Ascending aorta (tissue), 2 donors: Measurements from ENCODE around the gene COA8. TPM values are rescaled to one million over a fixed set of nuclear protein-coding genes. Genes with fewer than 3 reads are reported as not detected.
A peak's percentile ranks its signal among the peaks of the same experiment; 100 is the strongest.

Experiments used
- DNase-seq, 2 donors: peaks; one replicate each; pipeline ENCODE4 v3.0.0-alpha.2; 2019; ENCODE audit warnings: low spot score in 2 of 2
- H3K27ac ChIP-seq, 2 donors: fragments of 200-600 bp; sonication (generic); one replicate each; pipeline ENCODE4 v1.5.1; 2016 to 2017; ENCODE audit warnings: mild to moderate bottlenecking in 1 of 2
- H3K27me3 ChIP-seq: fragments of 200-600 bp; sonication (generic); one replicate; pipeline ENCODE4 v1.5.1; 2017
- H3K36me3 ChIP-seq, 2 donors: fragments of 200-600 bp; sonication (generic); one replicate each; pipeline ENCODE4 v1.5.1; 2016
- H3K4me1 ChIP-seq, 2 donors: fragments of 200-600 bp; sonication (generic); one replicate each; pipeline ENCODE4 v1.5.1; 2016 to 2017; ENCODE audit warnings: mild to moderate bottlenecking in 1 of 2
- H3K4me3 ChIP-seq, 2 donors: fragments of 200-600 bp; sonication (generic); one replicate each; pipeline ENCODE4 v1.5.1; 2016 to 2017; ENCODE audit warnings: mild to moderate bottlenecking in 1 of 2
- H3K9me3 ChIP-seq, 2 donors: fragments of 200-600 bp; sonication (generic); one replicate each; pipeline ENCODE4 v1.5.1; 2016
- intact Hi-C: fragments of 100-400 bp; cut with DNase I; formaldehyde crosslinking; loops from one replicate; pipeline ENCODE4 v1.15.1; 2023
- total RNA-seq: library from RNA; depleted of rRNA; stranded (reverse); fragments of >200 nt; gene quantifications from one replicate; pipeline ENCODE4 v1.1.0, GENCODE V29; 2016
- TF ChIP-seq, protein P1 (sequence below), 3 experiments: fragments of 200-600 bp in 2 of 3; fragments of 450-650 bp in 1 of 3; sonication (generic) in 2 of 3; IDR thresholded peaks; one replicate each; pipeline ENCODE4 v1.5.1; 2016 to 2019; ENCODE audit warnings: antibody characterized with exemption in 3 of 3, mild to moderate bottlenecking in 1 of 3, moderate library complexity in 1 of 3

The COA8 gene
- total RNA-seq, 1 donor from 2014 or later: 37.7 TPM

DNA sequence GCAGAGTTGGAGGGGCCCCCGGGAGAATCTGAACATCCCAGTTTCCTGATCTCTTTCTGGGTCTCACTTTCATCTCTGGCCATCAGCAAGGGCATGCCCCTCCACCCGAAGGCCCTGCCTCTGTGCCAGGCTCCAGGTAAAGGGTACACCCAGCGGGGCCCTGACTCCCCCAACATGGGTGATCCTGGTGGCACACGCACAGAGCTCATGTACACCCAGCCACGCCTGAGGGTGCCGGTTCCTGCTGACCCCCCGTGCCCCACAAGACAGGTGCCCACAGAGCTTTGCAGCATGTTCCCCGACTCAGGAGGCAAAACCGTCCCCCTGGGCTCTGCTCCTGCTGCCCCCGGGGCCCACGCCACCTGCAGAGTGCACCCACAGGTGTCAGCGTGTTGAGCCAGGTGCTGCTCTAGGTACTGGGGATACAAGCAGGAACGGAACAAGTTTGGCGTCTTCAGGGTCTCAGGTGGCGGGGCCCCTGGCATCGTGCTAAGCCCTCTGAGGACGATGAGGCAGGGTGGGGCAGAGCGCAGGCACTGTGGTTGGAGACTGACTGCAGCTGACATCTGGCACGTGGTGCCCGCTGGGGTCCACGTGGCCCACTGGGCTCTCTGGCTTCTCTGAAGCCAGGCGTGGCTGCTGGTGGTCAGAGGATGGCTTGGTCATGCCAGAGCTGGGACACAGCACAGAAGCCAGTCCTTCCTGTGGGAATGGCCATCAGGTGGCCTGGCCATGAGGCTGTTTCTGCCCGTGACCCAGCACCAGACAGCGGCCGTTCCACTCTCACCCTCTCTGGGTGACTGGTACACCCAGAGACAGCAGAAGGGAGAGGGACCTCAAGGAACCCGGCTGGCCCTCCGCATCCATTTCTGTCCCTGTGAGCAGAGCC lies 14.1 kb upstream of the COA8 start:
- Histone ChIP-seq H3K9me3 (no peaks in the 10 kb centered on the region), H3K4me3 (no peak overlapping the region), H3K27ac (peak overlapping the region; percentile 95 to 97), H3K27me3 (no peaks in the 10 kb centered on the region), H3K36me3 (no peaks in the 10 kb centered on the region), H3K4me1 (peaks cover 31 to 55% of the 10 kb centered on the region in 2 donors)
- intact Hi-C loops: no loop called here
- DNase-seq: peak in 1 of 2 donors; percentile 62
- TF ChIP-seq, protein P1, sequence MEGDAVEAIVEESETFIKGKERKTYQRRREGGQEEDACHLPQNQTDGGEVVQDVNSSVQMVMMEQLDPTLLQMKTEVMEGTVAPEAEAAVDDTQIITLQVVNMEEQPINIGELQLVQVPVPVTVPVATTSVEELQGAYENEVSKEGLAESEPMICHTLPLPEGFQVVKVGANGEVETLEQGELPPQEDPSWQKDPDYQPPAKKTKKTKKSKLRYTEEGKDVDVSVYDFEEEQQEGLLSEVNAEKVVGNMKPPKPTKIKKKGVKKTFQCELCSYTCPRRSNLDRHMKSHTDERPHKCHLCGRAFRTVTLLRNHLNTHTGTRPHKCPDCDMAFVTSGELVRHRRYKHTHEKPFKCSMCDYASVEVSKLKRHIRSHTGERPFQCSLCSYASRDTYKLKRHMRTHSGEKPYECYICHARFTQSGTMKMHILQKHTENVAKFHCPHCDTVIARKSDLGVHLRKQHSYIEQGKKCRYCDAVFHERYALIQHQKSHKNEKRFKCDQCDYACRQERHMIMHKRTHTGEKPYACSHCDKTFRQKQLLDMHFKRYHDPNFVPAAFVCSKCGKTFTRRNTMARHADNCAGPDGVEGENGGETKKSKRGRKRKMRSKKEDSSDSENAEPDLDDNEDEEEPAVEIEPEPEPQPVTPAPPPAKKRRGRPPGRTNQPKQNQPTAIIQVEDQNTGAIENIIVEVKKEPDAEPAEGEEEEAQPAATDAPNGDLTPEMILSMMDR (IDR thresholded peaks at IDR 0.05): no peak

DNA sequence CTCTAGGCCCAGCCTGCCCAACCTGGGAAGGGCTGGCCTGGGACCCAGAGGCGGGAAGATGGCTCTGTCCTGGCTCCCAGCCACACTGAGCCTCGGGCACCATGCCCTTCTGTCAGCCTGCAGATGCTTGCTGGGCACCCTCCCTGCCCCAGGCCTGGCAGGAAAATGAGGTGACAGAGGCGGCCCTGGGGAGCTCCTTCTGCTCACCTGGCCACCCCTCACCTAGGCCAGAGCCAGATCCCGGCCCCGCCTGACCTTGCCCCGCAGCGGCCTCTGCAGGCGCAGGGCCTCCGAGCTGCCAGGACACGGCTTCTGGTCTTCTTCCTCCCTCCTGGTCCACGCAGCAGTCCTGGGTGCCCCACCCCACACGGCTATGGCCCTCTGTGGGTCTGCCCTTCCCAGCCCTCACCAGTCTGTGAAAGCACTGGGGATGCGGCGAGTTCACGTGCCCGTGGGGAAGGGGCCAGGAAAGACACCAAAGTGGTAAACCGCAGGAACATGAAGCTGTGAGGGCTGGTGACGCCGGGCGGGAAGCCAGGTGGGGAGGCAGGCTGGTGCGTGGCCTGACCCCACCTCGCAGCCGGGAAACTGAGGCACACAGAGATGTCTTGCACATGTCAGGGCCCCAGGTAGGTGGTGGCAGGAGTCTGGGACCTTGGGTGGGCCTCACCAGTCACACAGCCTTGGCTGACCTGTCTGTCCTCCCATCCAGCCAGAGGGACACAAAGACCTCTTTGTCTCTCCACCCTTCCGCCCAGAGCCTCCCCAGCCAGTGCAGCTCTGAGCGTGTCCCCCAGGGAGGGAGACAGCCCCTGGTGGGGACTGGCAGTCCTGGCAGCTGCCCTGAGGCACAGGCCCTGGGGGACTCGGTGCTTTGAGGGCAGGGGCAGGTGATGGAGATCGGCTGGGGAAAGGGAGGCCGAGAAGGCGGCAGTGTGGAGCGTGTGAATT lies 13.1 kb upstream of the COA8 start:
- no peaks in the 10 kb centered on the region for H3K36me3 ChIP-seq
- peak in 1 of 2 donors; percentile 64 for DNase-seq
- H3K27ac ChIP-seq: peak overlapping the region; percentile 95 to 97
- intact Hi-C loops: loop anchor here (2.0 to 10.0 kb wide), 3 partner anchors 37 to 1235 kb away; partner anchors contain the start of genes EIF5 and ZNF839
- TF ChIP-seq, protein P1 (IDR thresholded peaks at IDR 0.05): no peak
- no peak overlapping the region for H3K4me3 ChIP-seq
- H3K9me3 ChIP-seq: no peaks in the 10 kb centered on the region
- peaks cover 22 to 46% of the 10 kb centered on the region in 2 donors for H3K4me1 ChIP-seq
- no peaks in the 10 kb centered on the region for H3K27me3 ChIP-seq

DNA sequence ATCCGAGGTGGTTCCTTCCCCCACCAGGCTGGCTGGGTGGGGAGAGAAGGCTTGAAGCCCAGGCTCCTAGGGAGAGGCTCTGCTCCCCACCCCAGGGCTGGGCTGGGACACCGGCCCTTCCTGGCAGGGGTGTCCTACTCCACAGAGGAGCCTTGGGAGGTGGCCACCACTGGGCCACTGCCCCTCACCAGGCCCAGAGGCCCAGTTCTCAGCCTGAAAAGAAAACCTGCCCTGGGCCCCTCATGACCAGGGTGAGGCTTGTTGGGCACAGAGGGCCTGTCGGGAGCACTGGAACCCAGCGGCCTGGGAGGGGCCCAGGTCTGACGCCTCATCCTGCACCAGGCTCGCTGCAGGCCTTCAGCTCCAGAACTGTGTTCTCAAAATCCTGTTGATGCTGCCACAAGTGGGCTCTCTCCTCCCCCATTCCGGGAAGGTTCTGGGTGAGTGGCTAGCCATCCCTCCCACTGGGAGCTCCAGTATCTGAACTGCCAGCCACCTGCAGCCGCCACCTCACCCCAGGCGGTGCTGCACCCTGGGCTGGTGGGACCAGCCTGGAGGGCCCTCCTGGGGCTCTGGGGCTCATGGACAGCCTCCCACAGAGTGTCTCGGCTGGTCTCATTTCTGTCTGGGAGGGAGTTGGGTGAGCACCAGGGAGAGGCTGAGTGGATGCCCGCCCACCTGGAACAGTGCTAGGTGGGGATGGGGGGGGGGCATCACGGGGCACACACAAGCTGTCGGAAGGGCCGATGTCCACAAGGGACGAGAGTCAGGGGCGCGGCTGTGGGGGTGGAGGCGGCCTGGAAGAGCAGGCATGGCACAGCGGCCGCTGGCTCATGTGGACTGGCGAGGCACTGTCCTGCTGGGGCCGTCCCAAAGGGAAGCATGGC lies 12.1 kb upstream of the COA8 start:
- H3K4me1 ChIP-seq: peaks cover 19 to 43% of the 10 kb centered on the region in 2 donors
- no peaks in the 10 kb centered on the region for H3K27me3 ChIP-seq
- no peaks in the 10 kb centered on the region for H3K9me3 ChIP-seq
- peaks cover 0 to under 1% of the 10 kb centered on the region in 2 donors for H3K36me3 ChIP-seq
- intact Hi-C loops: loop anchor here (2.0 to 10.0 kb wide), 3 partner anchors 38 to 1236 kb away; partner anchors contain the start of genes EIF5 and ZNF839
- peak overlapping the region; percentile 36 to 48 for H3K4me3 ChIP-seq
- TF ChIP-seq, protein P1 (IDR thresholded peaks at IDR 0.05): no peak
- H3K27ac ChIP-seq: peak overlapping the region; percentile 95 to 97
- DNase-seq: peak in 1 of 2 donors; percentile 70

DNA sequence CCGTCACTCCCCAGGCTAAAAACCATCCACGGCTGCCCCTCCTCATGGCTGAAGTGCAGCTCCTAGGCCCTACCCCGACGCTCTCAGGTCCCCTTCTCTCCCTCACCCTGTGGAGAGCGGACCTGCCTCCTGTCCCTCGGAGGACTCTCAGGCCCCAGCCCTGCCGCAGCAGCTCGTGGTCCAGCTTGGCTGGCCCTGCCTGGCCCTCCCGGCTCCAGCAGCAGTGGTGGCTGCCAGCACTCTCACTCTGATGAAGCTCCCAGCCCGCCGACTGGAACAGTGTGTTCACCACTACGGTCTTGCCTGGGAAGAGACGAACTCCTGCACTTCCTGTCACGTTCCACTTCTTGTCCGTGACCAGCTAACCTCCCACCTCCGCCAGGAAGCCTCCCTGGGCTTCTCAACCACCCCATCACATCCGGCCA lies 11.4 kb upstream of the COA8 start:
- H3K36me3 ChIP-seq: peaks cover 0 to 3% of the 10 kb centered on the region in 2 donors
- intact Hi-C loops: loop anchor here (2.0 to 10.0 kb wide), 3 partner anchors 39 to 1237 kb away; partner anchors contain the start of genes EIF5 and ZNF839
- H3K4me3 ChIP-seq: peak overlapping the region; percentile 36 to 48
- no peaks in the 10 kb centered on the region for H3K9me3 ChIP-seq
- peak overlapping the region; percentile 95 to 97 for H3K27ac ChIP-seq
- DNase-seq: peak; percentile 53 to 92
- no peaks in the 10 kb centered on the region for H3K27me3 ChIP-seq
- H3K4me1 ChIP-seq: peaks cover 19 to 41% of the 10 kb centered on the region in 2 donors
- TF ChIP-seq, protein P1 (IDR thresholded peaks at IDR 0.05): no peak
